ENCODE results near the gene CHMP2A. TPM values are rescaled to one million over a fixed set of nuclear protein-coding genes. Genes with fewer than 3 reads are reported as not detected.
A peak's percentile ranks its signal among the peaks of the same experiment; 100 is the strongest.

CHMP2A gene
- total and polyA plus RNA-seq, 2 of the 8 experiments (the other 6 are each of a cell fraction or from before 2014, with no cell fraction given): 70.0 to 132 TPM

GRCh38 chr19:58578012-58578925 is 23.4 kb upstream of the CHMP2A start:
- H3K23ac ChIP-seq (ENCODE audit: insufficient read length): no peak overlapping the region
- H3K4me3 ChIP-seq (ENCODE audit: extremely low read depth in 1 of 4, insufficient read depth in 2 of 4, low read depth in 3 of 4, low read length in 4 of 4): no peak overlapping the region
- H3K9me3 ChIP-seq (ENCODE audit: insufficient read depth in 2 of 2, low read depth in 1 of 2, low read length in 1 of 2): no peaks in the 10 kb centered on the region
- peak overlapping the region; percentile 67; the same call in 1 of the 2 replicates for H2AK5ac ChIP-seq (ENCODE audit: low read depth, low read length)
- H3K79me2 ChIP-seq (ENCODE audit: control insufficient read depth in 1 of 2, insufficient read depth in 2 of 2, low read length in 2 of 2): peaks cover 0 to 3% of the 10 kb centered on the region in 2 experiments; a peak in 1 of 4 replicates
- no peaks in the 10 kb centered on the region for H3K27me3 ChIP-seq (replicated peaks in 1 of 4; ENCODE audit: control insufficient read depth in 3 of 4, extremely low read depth in 1 of 4, insufficient read depth in 3 of 4, low read length in 3 of 4)
- H3K9ac ChIP-seq (replicated peaks in 1 of 4; ENCODE audit: extremely low read depth in 1 of 4, low read depth in 3 of 4, low read length in 3 of 4): no peak overlapping the region
- H2BK12ac ChIP-seq (ENCODE audit: low read depth, low read length): 0 out of 2 replicates have a peak overlapping the region, but pooled peaks have one; percentile 27
- no peak for DNase-seq (ENCODE audit: low read depth in 1 of 2, low spot score in 2 of 2)
- H3K18ac ChIP-seq (ENCODE audit: extremely low read depth, low read length): no peak overlapping the region
- no peak overlapping the region for H3K4me2 ChIP-seq (ENCODE audit: insufficient read depth in 1 of 2, low read depth in 2 of 2, low read length in 2 of 2)
- FAIRE-seq: no peak
- no peak overlapping the region for H3K27ac ChIP-seq (ENCODE audit: low read depth, low read length)
- H4K8ac ChIP-seq (ENCODE audit: extremely low read depth, insufficient read depth, low read length): no peak overlapping the region
- no peak overlapping the region for H2BK15ac ChIP-seq (ENCODE audit: low read length)
- no peak overlapping the region for H2BK5ac ChIP-seq (ENCODE audit: low read depth, low read length)
- H3K36me3 ChIP-seq (ENCODE audit: control insufficient read depth in 2 of 4, insufficient read depth in 4 of 4, low read length in 3 of 4): peaks cover 0 to 3% (median 0%) of the 10 kb centered on the region in 4 experiments; a peak in 1 of 8 replicates
- peaks cover 0 to 14% (median 0%) of the 10 kb centered on the region in 4 experiments; a peak in 4 of 7 replicates for H3K4me1 ChIP-seq (replicated peaks in 1 of 4; ENCODE audit: control insufficient read depth in 3 of 4, insufficient read depth in 4 of 4, low read length in 3 of 4)
- H4K20me1 ChIP-seq (replicated peaks in 1 of 2; ENCODE audit: control insufficient read depth in 1 of 2, insufficient read depth in 2 of 2, low read length in 2 of 2): peaks cover 0 to 11% of the 10 kb centered on the region in 2 experiments
- no peak overlapping the region for H2BK120ac ChIP-seq (replicated peaks; ENCODE audit: low read depth, low read length)
- no peak overlapping the region for H2AFZ ChIP-seq (ENCODE audit: low read length)
- WGBS, 2 experiments (ENCODE audit: extremely low coverage in 1 of 2, insufficient coverage in 1 of 2, insufficient read length in 1 of 2, insufficient replicate concordance in 2 of 2, low coverage in 1 of 2, low lambda C conversion rate in 2 of 2, missing lambda C conversion rate in 1 of 2): 93% methylated on average over 11 of the region's 11 CpGs; no CpG with 5 or more reads in 1 of the 2 experiments
- H3K14ac ChIP-seq (ENCODE audit: insufficient read length): no peak overlapping the region
- H3K23me2 ChIP-seq (ENCODE audit: low read depth, low read length): peaks cover 11% of the 10 kb centered on the region
- POLR2A ChIA-PET (ENCODE audit: partially characterized antibody): interaction anchor here (0.7 to 8.4 kb wide), 6 partner anchors 16 to 78 kb away, joined by 3 to 82 read pairs (median 4); partner anchors contain the start of gene ZBTB45
- H3K4ac ChIP-seq (replicated peaks; ENCODE audit: insufficient read length, low read depth, low read length): no peak overlapping the region
- no peaks in the 10 kb centered on the region for H3K79me1 ChIP-seq (ENCODE audit: low read depth, low read length)
- CTCF ChIA-PET (ENCODE audit: partially characterized antibody): interaction anchor here (0.9 to 3.1 kb wide), 5 partner anchors 16 to 60 kb away, joined by 3 to 18 read pairs (median 7); partner anchors contain the start of gene ZBTB45
- no peak overlapping the region for H3K56ac ChIP-seq (replicated peaks; ENCODE audit: insufficient read length, low read depth, low read length)
- no peak overlapping the region for H4K5ac ChIP-seq (ENCODE audit: insufficient read length, low read depth, low read length)
- H2BK20ac ChIP-seq (ENCODE audit: low read length): no peak overlapping the region
- no peak overlapping the region for H4K91ac ChIP-seq (replicated peaks; ENCODE audit: insufficient read length, low read length)
- TF ChIP-seq KDM5A (IDR thresholded peaks at IDR 0.05; ENCODE audit: low read length): no peak
- TF ChIP-seq, protein P1, sequence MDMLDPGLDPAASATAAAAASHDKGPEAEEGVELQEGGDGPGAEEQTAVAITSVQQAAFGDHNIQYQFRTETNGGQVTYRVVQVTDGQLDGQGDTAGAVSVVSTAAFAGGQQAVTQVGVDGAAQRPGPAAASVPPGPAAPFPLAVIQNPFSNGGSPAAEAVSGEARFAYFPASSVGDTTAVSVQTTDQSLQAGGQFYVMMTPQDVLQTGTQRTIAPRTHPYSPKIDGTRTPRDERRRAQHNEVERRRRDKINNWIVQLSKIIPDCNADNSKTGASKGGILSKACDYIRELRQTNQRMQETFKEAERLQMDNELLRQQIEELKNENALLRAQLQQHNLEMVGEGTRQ (IDR thresholded peaks at IDR 0.05; ENCODE audit: low read length): no peak
- TF ChIP-seq ZNF274 (IDR thresholded peaks at IDR 0.05; ENCODE audit: borderline replicate concordance, extremely low read depth, low read length): no peak
- no peak for TF ChIP-seq SRF (IDR thresholded peaks at IDR 0.05; ENCODE audit: low read depth, low read length)
- no peak for TF ChIP-seq GABPA (IDR thresholded peaks at IDR 0.05; ENCODE audit: borderline replicate concordance, insufficient read depth, low read length)
- TF ChIP-seq, protein P2, sequence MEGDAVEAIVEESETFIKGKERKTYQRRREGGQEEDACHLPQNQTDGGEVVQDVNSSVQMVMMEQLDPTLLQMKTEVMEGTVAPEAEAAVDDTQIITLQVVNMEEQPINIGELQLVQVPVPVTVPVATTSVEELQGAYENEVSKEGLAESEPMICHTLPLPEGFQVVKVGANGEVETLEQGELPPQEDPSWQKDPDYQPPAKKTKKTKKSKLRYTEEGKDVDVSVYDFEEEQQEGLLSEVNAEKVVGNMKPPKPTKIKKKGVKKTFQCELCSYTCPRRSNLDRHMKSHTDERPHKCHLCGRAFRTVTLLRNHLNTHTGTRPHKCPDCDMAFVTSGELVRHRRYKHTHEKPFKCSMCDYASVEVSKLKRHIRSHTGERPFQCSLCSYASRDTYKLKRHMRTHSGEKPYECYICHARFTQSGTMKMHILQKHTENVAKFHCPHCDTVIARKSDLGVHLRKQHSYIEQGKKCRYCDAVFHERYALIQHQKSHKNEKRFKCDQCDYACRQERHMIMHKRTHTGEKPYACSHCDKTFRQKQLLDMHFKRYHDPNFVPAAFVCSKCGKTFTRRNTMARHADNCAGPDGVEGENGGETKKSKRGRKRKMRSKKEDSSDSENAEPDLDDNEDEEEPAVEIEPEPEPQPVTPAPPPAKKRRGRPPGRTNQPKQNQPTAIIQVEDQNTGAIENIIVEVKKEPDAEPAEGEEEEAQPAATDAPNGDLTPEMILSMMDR (IDR thresholded peaks at IDR 0.05; ENCODE audit: control extremely low read depth in 1 of 3, insufficient read depth in 1 of 3, low read depth in 1 of 3, low read length in 3 of 3): no peak
- TF ChIP-seq EGR1 (IDR thresholded peaks at IDR 0.05; ENCODE audit: borderline replicate concordance, low read depth, low read length): no peak

All from H1 (cell line).